Embryonic facial prominence (tissue), 1 donor: ENCODE measurements around the gene CCDC81.
A peak's percentile ranks its signal among the peaks of the same experiment; 100 is the strongest.
"Not testable (repeated sequence)": the region's sequence is repeated elsewhere in the genome, so short reads cannot be mapped to it uniquely, and the experiment has no call there.

ENCODE experiments used
- DNase-seq: peaks from one replicate; pipeline ENCODE4 v3.0.0-alpha.2; 2016; ENCODE audit errors: extremely low spot score

The CCDC81 gene

GRCh38 chr11:86374586-86374985 lies at the start of gene CCDC81:
TSS of gene CCDC81 (plus strand) at chr11:86374887. CDS start at chr11:86375164, 277 bp downstream.
- no peak for DNase-seq

- DNase-seq = no peak
These were observed 39.4 kb upstream of the CCDC81 start for GRCh38 chr11:86335131-86335767.

DNA sequence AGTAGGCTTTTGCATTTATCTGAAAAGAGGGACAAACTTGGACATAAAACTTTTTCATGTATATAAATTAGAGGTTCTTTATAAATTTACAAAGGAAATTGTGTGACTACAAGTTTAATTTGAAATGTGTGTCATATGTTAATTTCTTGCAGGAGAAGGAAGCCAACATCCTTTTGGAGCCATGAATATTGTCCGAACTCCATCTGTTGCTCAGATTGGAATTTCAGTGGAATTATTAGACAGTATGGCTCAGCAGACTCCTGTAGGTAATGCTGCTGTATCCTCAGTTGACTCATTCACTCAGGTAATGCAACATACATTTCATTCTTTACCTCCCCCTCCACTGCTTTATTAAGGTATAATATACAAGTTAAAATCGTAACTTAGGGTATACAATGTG lies 37.5 kb upstream of the CCDC81 start:
- DNase-seq = no peak

- DNase-seq = no peak
These were observed 33.3 kb upstream of the CCDC81 start for GRCh38 chr11:86341382-86341781.

- no peak for DNase-seq
These were observed 28.2 kb upstream of the CCDC81 start for GRCh38 chr11:86346513-86346912.

- no peak for DNase-seq
These were observed 19.4 kb upstream of the CCDC81 start for GRCh38 chr11:86355256-86355655.

DNA sequence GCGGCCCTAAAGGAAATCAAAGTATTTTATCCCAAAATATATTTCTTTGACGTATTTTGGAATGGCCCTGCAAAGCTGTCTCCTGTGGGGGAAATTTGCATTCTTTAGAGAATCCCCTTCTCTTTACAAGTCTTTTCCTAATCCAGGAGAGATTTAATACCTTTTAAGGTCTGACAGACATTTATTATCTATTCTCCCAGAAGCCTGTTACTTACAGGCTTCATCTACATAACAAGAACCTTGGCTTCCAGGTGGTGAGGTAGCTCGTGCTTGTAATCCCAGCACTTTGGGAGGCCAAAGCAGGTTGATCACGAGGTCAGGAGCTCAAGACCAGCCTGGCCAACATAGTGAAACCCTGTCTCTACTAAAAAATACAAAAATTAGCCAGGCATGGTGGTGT lies 17.3 kb upstream of the CCDC81 start:
- DNase-seq = not testable (repeated sequence)

DNA sequence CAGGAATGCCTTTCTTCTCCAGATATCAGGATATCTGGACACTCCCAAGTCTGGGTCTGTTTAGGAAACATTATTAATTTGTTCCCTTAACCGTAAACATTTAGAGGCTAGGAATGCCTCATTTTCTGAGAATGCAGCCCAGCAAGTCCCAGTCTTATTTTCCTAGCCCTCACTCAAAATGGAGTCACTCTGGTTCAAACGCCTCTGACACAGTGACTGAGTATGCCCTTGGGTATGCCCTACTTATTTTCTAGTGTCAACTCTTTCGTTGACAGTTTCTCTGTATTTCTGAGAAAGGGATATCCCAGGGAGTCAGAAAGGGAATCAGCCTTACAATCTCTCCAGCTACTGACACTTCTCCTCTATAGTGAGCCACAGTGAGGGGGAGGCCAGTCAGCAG lies 16.0 kb upstream of the CCDC81 start:
- no peak for DNase-seq

GRCh38 chr11:86360775-86361395 lies 13.8 kb upstream of the CCDC81 start:
- no peak for DNase-seq

DNA sequence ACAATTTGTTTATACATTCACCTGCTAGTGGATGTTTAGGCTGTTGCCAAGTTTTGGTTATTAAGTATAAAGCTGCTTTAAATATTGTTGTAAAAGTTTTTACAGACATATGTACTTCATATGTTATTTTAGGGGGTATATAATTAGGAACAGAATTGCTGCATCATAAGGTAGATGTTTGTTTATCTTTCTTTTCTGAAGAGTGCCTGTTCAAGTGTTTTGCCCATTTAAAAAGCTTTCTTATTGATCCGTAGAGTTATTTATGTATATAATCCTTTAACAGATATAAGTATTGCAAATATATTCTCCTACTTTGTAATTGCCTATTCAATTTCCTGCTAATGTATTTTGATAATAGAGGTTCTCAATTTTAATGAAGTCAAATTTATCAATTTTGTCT lies 11.3 kb upstream of the CCDC81 start:
- DNase-seq = no peak

- DNase-seq = no peak
These were observed 9.1 kb upstream of the CCDC81 start for GRCh38 chr11:86365546-86365945.

DNA sequence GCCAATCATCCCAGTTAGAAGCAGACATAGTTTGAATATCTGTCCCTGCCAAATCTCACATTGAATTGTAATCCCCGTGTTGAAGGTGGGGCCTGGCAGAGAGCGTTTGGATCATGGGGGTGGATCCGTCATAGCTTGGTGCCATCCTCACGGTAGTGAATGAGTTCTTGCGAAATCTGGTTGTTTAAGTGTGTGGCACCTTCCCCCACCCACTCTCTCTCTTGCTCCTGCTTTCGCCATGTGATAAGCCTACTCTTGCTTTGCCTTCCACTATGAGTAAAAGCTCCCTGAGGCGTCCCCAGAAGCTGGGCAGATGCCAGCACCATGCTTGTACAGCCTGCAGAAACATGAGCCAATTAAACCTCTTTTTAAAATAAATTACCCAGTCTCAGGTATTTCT lies 5.0 kb upstream of the CCDC81 start:
- DNase-seq = no peak

DNA sequence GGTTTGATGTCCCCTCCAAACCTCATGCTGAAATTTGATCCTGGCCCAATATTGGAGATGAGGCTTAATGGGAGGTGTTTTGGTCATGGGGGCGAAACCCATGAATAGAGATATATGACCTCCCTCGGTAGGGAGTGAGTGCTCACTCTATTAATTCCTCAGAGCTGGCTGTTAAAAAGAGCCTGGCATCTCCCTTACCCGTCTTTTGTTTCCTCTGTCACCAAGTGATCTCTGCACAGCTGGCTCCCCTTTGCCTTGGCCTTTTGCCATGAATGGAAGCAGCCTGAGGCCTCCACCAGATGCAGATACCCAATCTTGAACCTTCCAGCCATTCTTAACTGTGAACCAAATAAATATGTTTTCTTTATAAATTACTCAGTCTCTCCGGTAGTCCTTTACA lies 4.5 kb upstream of the CCDC81 start:
- no peak for DNase-seq

GRCh38 chr11:86370922-86371594 lies 3.6 kb upstream of the CCDC81 start:
- DNase-seq = no peak

- DNase-seq = no peak
These were observed 2.6 kb upstream of the CCDC81 start for GRCh38 chr11:86372041-86372440.

- no peak for DNase-seq
These were observed 2.1 kb upstream of the CCDC81 start for GRCh38 chr11:86372586-86372985.

- DNase-seq = no peak
These were observed 618 bp upstream of the CCDC81 start for GRCh38 chr11:86374069-86374468.

GRCh38 chr11:86377972-86378371 lies 3.3 kb downstream of the CCDC81 start:
- DNase-seq = no peak

- no peak for DNase-seq
These were observed 5.8 kb downstream of the CCDC81 start for GRCh38 chr11:86380295-86381059.

GRCh38 chr11:86383041-86383955 lies 8.6 kb downstream of the CCDC81 start:
- peak; percentile 35 for DNase-seq

- no peak for DNase-seq
These were observed 11.6 kb downstream of the CCDC81 start for GRCh38 chr11:86386283-86386682.
